HG02943 (cell line): ENCODE data around the gene NADK2.
"Not testable (repeated sequence)": the region's sequence is repeated elsewhere in the genome, so short reads cannot be mapped to it uniquely, and the experiment has no call there.

ENCODE experiments used
- ATAC-seq: cut with Tn5 transposase; IDR thresholded peaks from one replicate; pipeline ENCODE4 v1.9.1; 2021; ENCODE audit warnings: mild to moderate bottlenecking, low read depth, moderate library complexity; ENCODE audit not compliant: unreplicated experiment

Gene NADK2

DNA sequence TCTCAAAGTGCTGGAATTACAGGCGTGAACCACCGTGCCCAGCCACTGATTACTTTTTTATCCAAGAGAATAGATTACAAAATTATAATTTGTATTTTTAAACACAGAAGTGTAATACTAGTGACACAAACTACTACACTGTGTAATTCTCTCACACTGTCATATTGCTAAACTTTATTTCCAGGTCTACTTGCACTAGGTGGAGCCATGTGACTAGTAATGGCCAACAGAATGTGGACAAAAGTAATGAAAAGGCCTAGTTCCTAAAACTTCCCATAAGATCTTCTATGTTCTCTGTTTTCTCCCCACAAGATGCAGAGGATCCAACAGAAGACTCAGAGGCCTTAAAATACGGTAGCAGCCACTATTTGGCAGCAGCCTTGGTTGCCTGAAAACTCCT lies 27.3 kb downstream of the NADK2 start:
- ATAC-seq: no peak

DNA sequence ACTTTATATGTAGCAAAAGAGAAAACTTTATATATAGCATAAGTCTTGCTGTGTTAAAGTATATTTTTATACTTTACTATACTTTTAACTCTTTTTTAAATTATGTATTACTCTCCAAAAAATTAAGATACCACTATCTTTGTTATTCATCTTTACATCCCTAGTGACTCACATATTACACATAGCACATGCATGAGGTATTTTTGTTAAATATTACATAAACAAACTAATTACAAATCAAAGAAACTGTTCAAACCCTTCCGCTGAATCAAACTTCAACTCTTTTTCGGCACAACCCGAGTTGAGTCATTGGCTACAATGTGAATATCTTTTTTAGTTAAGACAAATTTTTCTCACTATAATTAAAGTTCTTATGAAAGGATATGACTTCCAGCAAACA lies 32.1 kb downstream of the NADK2 start:
- no peak for ATAC-seq

DNA sequence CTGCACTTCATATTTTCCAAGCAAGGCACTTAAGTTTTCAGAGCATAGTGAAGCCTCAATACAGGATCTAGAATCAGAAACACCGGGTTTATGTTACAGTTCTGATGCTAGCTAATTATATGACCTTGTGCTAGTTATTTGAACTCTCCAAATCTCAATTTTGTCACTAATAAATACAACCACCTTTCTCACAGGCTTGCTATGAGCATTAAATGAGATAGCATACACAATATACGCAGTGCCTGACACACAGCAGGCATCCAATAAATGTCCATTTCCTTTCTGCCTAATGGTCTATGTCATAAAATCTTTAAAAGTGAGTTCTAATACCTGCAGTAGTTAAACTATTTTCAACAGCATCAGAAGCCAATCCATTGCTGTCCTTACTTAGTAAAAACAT lies 32.9 kb downstream of the NADK2 start:
- ATAC-seq: no peak

DNA sequence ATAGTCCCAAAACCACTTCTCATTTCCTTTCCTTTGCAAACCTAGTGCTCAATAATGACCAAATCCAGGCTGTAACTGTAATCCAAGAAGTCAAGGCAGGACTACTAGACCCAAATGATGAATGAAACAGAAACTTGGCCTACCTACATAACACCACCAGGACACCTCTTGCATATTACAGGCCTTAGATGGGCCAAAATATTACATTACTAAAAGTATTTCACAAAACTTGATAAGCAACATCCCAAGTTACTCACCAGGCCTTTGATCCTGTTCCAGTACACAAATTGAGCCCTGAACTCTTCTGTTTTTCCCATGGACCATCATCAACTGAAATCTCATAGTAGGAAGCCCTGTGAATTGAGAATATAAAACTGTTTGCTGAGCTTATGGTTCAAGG lies 34.8 kb downstream of the NADK2 start:
- ATAC-seq: no peak

DNA sequence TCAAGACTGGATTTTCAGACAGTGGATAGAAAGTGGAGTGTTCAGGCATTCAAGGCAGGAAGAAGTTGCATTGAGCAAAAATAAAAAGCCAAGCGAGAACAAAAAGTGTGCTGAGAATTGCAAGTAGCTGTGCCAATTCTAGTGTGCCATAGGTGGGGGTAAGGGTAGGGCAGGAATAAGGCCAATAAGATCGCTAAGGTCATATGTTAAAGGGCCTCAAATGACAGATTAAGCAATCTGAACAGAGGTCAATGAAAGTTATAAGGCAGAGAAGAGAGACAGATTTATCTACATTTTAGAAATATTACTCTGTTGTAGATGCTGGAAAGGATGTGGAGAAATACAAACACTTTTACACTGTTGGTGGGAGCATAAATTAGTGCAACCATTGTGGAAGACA lies 36.4 kb downstream of the NADK2 start:
- ATAC-seq: no peak

DNA sequence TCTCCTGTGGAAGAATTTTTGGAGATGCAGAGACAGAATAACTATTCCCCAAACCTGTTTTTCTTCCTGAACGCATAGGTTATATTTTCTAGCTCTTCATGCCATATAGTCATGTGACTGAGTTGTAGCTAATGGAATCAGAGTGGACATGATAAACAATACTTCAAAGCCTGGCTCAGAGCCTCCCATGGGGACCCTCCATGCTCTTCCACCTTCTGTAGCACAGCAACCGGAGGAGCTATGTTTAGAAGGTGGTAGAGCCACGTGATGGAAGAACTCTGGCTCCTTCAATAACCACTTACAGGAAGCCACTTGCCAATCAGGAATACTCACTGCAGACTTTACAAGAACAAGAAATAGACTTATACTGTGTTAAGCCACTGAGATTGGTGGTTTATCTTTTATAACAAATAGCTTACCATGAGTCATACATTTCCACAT lies 39.2 kb downstream of the NADK2 start:
- no peak for ATAC-seq

DNA sequence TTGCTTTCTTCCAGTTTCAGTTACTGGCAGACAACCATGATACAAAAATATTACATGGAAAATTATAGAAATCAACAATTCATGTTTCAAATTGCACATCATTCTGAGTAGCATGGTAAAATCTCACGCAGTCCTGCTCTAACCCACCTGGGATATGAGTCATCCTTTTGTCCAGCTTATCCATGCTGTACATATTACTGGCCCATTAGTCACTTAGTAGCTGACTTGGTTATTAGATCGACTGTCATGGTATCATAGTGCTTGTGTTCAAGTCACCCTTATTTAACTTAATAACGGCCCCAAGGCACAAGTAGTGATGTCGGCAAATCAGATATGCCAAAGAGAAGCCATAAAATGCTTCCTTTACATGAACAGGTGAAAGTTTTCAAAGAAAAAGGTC lies 41.2 kb downstream of the NADK2 start:
- ATAC-seq: no peak

DNA sequence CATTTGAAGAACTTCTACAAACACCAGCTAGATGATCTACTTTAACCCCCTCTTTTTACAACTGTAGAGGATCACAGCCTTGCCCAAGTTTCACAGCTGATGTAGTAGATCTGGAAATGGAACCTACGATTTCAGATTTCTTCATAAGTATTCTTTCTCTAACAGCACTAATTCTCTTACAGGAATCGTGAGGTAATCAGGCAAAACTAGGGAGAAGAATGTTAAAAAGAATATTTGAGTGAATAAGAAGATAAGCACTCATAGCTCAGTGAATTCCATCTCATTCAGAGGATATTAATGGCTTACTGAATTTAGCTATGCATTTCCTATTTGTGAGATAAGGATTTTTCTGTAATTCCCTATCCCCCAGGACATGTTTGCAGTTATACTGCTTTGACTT lies 42.1 kb downstream of the NADK2 start:
- ATAC-seq: no peak

DNA sequence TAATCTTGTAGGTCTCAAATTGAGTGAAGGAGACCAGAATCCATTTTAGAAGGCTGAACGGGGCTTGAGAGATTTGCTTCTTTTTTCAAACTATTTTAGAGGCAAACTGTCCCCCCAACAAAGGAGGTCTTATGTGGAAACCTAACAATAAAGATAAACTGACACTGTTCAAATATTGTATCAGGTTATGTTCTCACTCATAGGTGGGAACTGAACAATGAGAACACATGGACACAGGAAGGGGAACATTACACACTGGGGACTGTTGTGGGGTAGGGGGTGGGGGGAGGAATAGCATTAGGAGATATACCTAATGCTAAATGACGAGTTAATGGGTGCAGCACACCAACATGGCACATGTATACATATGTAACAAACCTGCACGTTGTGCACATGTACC lies 42.9 kb downstream of the NADK2 start:
- not testable (repeated sequence) for ATAC-seq

DNA sequence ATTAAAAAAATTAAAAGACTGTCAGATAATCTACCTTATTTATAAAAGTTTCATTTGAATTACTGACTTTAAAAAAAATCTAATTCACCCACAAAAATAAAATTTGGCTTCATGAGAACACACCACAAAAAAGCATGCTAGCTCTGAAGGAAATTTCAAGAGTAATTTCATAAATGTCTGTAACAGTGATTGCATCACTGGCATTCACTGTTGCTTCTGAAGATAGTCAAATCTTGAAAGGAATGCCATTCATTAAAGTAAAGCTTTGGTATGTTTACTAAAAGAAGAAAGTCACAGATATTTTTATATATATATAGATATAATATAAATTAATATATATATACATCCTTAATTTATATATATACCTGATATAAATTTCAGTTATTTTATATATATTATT lies 43.4 kb downstream of the NADK2 start:
- no peak for ATAC-seq

DNA sequence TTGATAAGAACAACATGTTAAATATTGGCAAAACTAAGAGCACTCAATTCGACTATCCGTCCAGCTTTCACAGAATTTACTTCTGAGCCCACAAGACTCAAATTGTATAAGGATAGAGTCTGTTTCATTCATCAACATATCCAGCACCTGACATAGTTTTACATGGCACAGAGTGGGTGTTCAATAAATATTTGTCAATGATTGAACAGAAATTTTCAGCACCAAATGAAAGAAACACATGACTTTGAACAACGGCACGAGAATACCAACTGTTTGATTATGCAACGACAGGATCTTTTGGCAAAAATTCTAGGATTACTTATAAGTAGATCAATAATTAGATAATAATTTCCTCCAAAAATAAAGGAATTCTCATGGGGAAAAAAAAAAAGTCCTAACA lies 48.0 kb downstream of the NADK2 start:
- no peak for ATAC-seq

DNA sequence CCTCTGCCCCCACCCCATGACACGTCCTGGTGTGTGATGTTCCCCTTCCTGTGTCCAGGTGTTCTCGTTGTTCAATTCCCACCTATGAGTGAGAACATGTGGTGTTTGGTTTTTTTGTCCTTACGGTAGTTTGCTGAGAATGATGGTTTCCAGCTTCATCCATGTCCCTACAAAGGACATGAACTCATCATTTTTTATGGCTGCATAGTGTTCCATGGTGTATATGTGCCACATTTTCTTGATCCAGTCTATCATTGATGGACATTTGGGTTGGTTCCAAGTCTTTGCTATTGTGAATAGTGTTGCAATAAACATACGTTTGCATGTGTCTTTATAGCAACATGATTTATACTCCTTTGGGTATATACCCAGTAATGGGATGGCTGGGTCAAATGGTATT lies 57.3 kb downstream of the NADK2 start:
- ATAC-seq: not testable (repeated sequence)

DNA sequence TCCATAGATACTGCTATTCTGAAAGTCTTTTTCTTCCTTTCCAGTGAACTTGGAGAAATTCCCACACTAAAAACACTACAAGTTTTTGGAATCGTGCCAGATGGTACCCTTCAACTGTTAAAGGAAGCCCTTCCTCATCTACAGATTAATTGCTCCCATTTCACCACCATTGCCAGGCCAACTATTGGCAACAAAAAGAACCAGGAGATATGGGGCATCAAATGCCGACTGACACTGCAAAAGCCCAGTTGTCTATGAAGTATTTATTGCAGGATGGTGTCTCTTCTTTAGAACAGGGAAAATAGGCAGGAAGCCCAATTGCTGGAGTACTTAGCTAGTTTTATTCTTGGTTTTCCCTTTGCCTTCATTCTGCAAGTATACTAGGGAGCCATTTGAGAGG lies 60.0 kb downstream of the NADK2 start:
- ATAC-seq: no peak

DNA sequence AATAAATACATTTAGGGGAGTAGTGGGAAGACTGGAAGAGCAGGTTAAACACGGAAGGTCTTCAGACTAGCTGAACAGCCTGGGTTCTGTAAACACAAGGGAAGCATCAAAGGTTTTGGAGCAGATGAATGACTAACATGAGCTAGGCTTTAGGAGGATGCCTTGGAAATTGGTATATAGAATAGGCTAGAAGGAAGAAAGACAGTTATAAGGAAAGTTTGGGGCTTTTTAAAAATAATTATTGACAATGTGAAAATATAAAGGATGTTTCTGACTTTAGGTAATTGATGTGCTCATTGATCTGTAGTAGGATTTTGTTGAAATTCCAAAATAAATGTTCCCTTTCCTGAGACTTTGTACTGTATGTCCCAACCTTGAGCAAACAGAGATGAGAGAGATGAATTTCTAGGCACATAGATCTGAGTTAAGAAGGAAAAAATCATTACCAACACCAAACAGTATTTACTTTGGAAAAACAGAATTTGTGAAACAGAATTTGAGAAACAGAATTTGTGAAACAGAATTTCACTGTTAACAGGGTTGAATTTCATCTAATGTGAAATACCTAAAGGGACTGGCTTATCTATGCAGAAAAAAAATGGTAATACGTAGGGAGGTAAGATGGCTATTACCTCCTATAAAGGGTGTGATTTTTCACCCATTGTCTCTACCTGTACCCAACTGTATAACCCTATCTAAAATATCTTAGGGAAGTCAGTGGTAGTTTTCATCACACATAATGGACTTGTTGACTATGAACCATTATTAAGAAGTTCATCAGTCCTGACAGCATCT lies 61.0 kb downstream of the NADK2 start:
- ATAC-seq: no peak

DNA sequence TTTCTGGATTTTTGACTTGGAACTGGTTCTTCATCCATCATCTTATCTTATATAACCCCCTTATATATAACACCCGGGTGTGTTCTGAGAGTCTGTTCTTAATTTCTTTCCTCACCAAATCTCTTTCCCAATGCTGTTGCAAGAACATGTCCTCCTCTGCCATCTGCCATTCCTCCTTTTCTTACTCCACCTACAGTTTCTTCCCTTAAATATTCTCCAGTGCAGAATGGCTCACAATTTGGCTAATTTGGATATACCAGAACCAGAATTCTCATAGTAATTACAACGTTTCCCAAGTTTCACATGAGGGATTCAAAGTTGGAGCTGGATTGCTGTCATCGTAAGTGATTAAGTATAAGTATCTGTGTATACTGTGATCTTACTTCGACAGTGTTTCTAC lies 61.8 kb downstream of the NADK2 start:
- ATAC-seq: no peak

DNA sequence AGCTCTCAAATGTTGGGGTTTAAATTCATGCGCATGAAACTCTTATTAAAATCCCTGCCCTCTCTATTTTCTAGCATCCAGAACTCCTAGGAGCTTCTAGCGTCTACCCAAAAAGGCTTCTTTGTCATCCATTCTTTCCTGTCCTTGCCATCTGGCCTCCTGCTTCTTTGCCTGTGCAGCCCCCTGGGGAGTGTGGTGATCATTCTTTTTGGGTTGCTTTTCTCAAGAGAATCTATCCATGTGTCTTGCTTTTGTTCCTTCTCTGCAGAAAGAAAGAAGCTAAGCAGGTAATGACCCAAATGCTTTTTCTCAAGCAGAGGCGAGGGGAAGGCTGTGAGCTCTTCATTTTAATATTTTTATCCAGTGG lies 63.2 kb downstream of the NADK2 start:
- no peak for ATAC-seq

DNA sequence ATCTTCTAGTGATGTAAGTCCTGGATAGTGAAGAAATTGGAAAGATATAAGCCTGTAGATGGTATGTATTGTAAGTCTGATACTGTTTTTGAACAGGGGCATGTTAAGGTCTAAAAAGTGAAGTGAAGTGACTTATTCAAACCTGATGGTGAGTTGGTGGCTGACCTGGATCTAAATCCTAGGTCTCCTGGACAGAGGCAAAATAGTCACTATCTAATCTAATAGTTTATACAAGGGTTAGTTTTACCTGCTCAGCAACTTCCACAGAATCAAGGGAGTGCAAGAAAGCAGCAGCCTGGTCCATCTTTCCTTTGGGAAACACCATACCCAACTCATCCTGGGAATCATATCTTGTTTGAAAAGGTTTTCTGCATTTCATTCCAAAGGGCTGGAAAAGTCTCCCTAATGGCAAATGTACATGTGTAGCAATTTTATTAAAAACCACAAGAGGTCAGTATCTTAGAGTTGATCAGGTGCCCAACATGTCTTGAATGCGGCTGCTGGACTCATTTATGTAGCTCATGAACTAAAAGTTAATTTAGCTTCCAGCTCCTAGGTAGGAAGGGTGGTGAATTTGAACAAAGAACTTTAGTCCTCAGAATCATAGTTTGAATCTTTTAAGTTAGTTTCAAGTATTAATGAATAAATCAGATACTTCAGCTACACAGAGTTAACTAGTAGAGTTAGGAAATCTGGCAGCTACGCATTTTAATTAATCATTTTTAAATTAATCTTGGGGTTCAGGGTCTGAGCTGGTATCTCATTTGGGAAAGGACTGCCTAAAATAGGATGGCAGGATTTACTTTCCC lies 63.8 kb downstream of the NADK2 start:
- no peak for ATAC-seq

DNA sequence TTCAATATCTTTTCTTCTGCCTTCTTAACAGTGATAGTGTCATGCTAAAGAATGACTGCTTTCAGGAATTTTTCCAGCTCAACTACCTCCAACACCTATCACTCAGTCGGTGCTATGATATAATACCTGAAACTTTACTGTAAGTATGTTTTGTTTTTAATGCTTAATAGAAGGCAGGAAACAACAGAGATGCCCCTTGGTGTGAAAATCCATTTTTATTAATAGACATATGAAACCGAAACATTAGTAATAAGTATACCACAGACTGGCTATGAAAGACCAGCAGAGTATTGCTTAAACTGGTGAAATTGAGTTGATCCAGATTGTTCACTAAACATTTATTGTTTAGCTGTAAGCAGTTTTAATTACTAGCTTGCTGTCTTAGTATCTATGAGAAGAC lies 64.6 kb downstream of the NADK2 start:
- peak; percentile 98 for ATAC-seq

DNA sequence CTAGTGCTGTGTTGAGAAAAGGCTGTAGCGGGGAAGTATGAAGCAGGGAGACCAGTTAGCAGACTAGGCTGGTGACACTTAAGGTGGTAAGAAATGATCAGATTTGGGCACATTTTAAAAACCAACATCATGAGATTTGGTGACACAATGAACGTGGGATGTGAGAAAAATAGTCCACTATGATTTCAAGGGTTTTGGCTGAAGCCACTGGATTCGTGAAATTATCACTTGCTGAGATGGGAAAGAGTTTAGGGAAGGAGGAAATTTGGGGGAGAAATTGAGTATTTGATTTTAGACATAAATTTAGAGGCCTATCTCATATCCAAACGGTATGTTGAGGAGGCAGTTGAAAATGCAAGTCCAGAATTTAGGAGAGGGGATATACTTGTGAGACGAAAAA lies 66.7 kb downstream of the NADK2 start:
- no peak for ATAC-seq

DNA sequence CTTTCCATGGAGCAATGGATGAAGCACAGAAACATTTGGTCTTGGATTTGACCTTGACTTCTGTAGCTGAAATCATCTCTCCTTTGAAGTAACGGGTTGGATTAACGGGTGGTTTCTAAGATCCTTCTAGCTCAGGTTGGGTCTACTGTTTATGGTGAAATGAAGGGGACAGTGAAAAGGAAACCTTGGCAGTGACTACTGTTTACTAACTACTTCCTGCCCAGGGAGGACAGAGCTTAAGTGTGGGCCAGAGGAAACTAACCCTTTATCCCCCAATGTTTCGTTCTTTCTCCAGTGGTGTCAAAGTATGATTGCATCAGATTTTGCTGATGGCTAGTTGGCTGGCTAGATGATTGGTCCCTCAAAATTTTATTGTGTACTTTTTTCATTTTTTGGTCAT lies 67.6 kb downstream of the NADK2 start:
- ATAC-seq: no peak

DNA sequence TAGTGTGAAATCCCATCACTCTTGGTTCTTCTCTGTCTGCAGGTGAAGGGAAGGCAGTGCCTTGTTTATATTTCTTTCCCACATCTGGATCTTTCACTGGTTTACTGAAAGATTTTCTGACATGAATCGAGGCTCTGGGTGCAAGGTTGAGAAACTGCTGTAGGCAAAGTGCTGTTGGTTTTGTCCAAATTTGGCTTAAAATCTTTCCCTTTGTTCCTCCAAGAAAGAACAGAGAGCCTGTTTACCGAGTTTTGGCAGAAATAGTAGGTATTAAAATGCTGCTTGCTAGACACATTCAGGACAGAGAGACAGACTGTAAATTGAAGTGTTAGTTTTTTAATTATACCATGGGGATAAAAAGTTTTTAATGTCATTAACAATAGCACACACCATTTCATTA lies 68.3 kb downstream of the NADK2 start:
- ATAC-seq: no peak

DNA sequence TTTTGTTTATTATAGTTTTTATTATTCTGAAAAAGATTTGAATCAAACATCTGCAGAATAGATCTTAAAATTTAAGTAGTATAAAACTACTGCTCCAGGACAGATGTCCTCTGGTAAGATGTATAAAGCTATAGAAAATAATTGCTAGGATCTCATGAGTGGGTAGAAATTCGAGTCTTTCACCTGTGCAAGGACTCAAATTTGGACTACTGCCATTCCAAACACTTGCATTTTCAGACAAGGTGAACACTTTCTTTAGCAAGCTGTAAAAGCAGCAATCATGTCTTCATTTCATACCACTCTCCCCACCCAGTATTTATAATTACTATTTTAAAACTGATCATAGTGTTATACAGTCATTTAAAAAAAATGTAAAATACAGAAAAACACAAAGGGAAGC lies 69.1 kb downstream of the NADK2 start:
- ATAC-seq: no peak
